H9 (cell line): ENCODE results near the gene DAZAP1. TPM values are rescaled to one million over a fixed set of nuclear protein-coding genes. Genes with fewer than 3 reads are reported as not detected.

ENCODE experiments used
- DNase-seq: peaks from one replicate; pipeline ENCODE4 v3.0.0-alpha.2; 2017
- H2AFZ ChIP-seq: one replicate; pipeline ENCODE4 v1.6.1; 2013; ENCODE audit warnings: mild to moderate bottlenecking, low read length, control low read depth, moderate library complexity
- H2AK5ac ChIP-seq: 2 replicates; pipeline ENCODE4 v1.6.1; 2013; ENCODE audit warnings: low read length, control low read depth, mixed read lengths; ENCODE audit not compliant: insufficient read length
- H2BK120ac ChIP-seq: one replicate; pipeline ENCODE4 v1.6.1; 2013; ENCODE audit warnings: low read depth, mild to moderate bottlenecking, low read length, control low read depth, inconsistent platforms; ENCODE audit not compliant: poor library complexity, severe bottlenecking
- H2BK12ac ChIP-seq: 2 replicates; pipeline ENCODE4 v1.6.1; 2013; ENCODE audit warnings: low read length, control low read depth, mixed read lengths, low read depth; ENCODE audit not compliant: insufficient read length
- H2BK15ac ChIP-seq: 2 replicates; pipeline ENCODE4 v1.6.1; 2013; ENCODE audit warnings: low read depth, low read length, control low read depth
- H2BK20ac ChIP-seq: one replicate; pipeline ENCODE4 v1.6.1; 2013; ENCODE audit warnings: low read depth, mild to moderate bottlenecking, low read length, control low read depth, inconsistent platforms; ENCODE audit not compliant: poor library complexity, severe bottlenecking
- H2BK5ac ChIP-seq: 2 replicates; pipeline ENCODE4 v1.6.1; 2013; ENCODE audit warnings: low read length, control low read depth, mixed read lengths; ENCODE audit not compliant: insufficient read length
- H3K14ac ChIP-seq: 2 replicates; pipeline ENCODE4 v1.6.1; 2013; ENCODE audit warnings: low read length, control low read depth; ENCODE audit not compliant: insufficient read depth
- H3K18ac ChIP-seq: 2 replicates; pipeline ENCODE4 v1.6.1; 2013; ENCODE audit warnings: low read depth, mild to moderate bottlenecking, mixed read lengths, low read length, control low read depth; ENCODE audit not compliant: insufficient read length
- H3K23ac ChIP-seq: 2 replicates; pipeline ENCODE4 v1.6.1; 2013; ENCODE audit warnings: low read length, control low read depth, mixed read lengths, low read depth; ENCODE audit not compliant: insufficient read length
- H3K23me2 ChIP-seq: 2 replicates; pipeline ENCODE4 v1.6.1; 2013; ENCODE audit warnings: low read depth, mild to moderate bottlenecking, mixed read lengths, low read length, control low read depth; ENCODE audit not compliant: insufficient read length, poor library complexity, severe bottlenecking
- H3K27ac ChIP-seq: 2 replicates; pipeline ENCODE4 v1.5.1; 2013; ENCODE audit warnings: low read length, control low read depth, mixed read lengths, low read depth; ENCODE audit not compliant: insufficient read length
- H3K27me3 ChIP-seq: 2 replicates; pipeline ENCODE4 v1.6.1; 2013; ENCODE audit warnings: low read length, control low read depth, inconsistent platforms; ENCODE audit not compliant: insufficient read depth
- H3K4ac ChIP-seq: 2 replicates; pipeline ENCODE4 v1.6.1; 2013; ENCODE audit warnings: low read depth, mild to moderate bottlenecking, control low read depth, inconsistent platforms, low read length, moderate library complexity
- H3K4me1 ChIP-seq: 2 replicates; pipeline ENCODE4 v1.6.1; 2013; ENCODE audit warnings: low read length, control low read depth, inconsistent platforms; ENCODE audit not compliant: insufficient read depth
- H3K4me2 ChIP-seq: 2 replicates; pipeline ENCODE4 v1.6.1; 2013; ENCODE audit warnings: low read length, control low read depth, mixed read lengths; ENCODE audit not compliant: insufficient read length, insufficient read depth
- H3K56ac ChIP-seq: 2 replicates; pipeline ENCODE4 v1.6.1; 2013; ENCODE audit warnings: low read depth, mild to moderate bottlenecking, mixed read lengths, low read length, control low read depth; ENCODE audit not compliant: insufficient read length
- H3K79me1 ChIP-seq: 2 replicates; pipeline ENCODE4 v1.6.1; 2013; ENCODE audit warnings: low read depth, mild to moderate bottlenecking, moderate library complexity, low read length, control low read depth, inconsistent platforms; ENCODE audit not compliant: insufficient read depth, poor library complexity, severe bottlenecking
- H3K79me2 ChIP-seq: 2 replicates; pipeline ENCODE4 v1.6.1; 2013; ENCODE audit warnings: low read length, control low read depth, inconsistent platforms; ENCODE audit not compliant: insufficient read depth
- H3K9ac ChIP-seq: 2 replicates; pipeline ENCODE4 v1.6.1; 2013; ENCODE audit warnings: low read length, control low read depth, mixed read lengths; ENCODE audit not compliant: insufficient read length; ENCODE audit errors: extremely low read depth
- H3K9me3 ChIP-seq: one replicate; pipeline ENCODE4 v1.6.1; 2013; ENCODE audit warnings: low read depth, low read length, inconsistent platforms; ENCODE audit not compliant: control insufficient read depth
- H3T11ph ChIP-seq: one replicate; pipeline ENCODE4 v1.6.1; 2013; ENCODE audit warnings: mild to moderate bottlenecking, low read length, control low read depth, inconsistent platforms
- H4K20me1 ChIP-seq: one replicate; pipeline ENCODE4 v1.6.1; 2013; ENCODE audit not compliant: control insufficient read depth, insufficient read length, insufficient read depth
- H4K5ac ChIP-seq: 2 replicates; pipeline ENCODE4 v1.6.1; 2013; ENCODE audit warnings: low read depth, mild to moderate bottlenecking, mixed read lengths, low read length, control low read depth; ENCODE audit not compliant: insufficient read length
- H4K8ac ChIP-seq: replicated peaks from 2 replicates; pipeline ENCODE4 v1.6.1; 2013; ENCODE audit warnings: low read length, control low read depth, mixed read lengths, low read depth; ENCODE audit not compliant: insufficient read length
- H4K91ac ChIP-seq: 2 replicates; pipeline ENCODE4 v1.6.1; 2013; ENCODE audit warnings: low read depth, mild to moderate bottlenecking, moderate library complexity, mixed read lengths, low read length, control low read depth; ENCODE audit not compliant: insufficient read length
- H3K27ac Mint-ChIP-seq, 3 experiments: 2 replicates in 2 of 3; 3 replicates in 1 of 3; pipeline ENCODE4 v1.8.0; 2020 to 2021; ENCODE audit warnings: mixed read lengths in 3 of 3, mild to moderate bottlenecking in 1 of 3, moderate library complexity in 1 of 3
- H3K27me3 Mint-ChIP-seq: 2 replicates; pipeline ENCODE4 v1.8.0; 2021; ENCODE audit warnings: low read depth, mild to moderate bottlenecking, moderate library complexity, mixed read lengths
- H3K36me3 Mint-ChIP-seq, 3 experiments: 2 replicates in 2 of 3; 3 replicates in 1 of 3; pipeline ENCODE4 v1.8.0; 2020 to 2021; ENCODE audit warnings: low read depth in 3 of 3, mixed read lengths in 3 of 3; ENCODE audit not compliant: insufficient read depth in 1 of 3
- H3K4me1 Mint-ChIP-seq, 2 experiments: 2 replicates each; pipeline ENCODE4 v1.8.0; 2020; ENCODE audit warnings: mixed read lengths in 2 of 2
- H3K4me3 Mint-ChIP-seq, 2 experiments: 2 replicates in 1 of 2; 3 replicates in 1 of 2; pipeline ENCODE4 v1.8.0; 2020 to 2021; ENCODE audit warnings: mild to moderate bottlenecking in 2 of 2, mixed read lengths in 2 of 2, moderate library complexity in 1 of 2
- H3K9me3 Mint-ChIP-seq, 2 experiments: 2 replicates in 1 of 2; 3 replicates in 1 of 2; pipeline ENCODE4 v1.8.0; 2020; ENCODE audit warnings: mild to moderate bottlenecking in 2 of 2, mixed read lengths in 2 of 2, moderate library complexity in 1 of 2
- CTCF ChIP-seq: fragments of 200-600 bp; sonication (generic); conservative IDR thresholded peaks from 3 replicates; pipeline ENCODE4 v1.8.0; 2021; ENCODE audit warnings: antibody characterized with exemption, mild to moderate bottlenecking
- WGBS: extraction: QIAGEN DNeasy Blood & Tissue Kit; methylation state at CpG from one replicate; pipeline ENCODE4 v1.1.7; 2013; ENCODE audit warnings: missing lambda C conversion rate, low lambda C conversion rate, mixed read lengths; ENCODE audit not compliant: insufficient read length; ENCODE audit errors: extremely low coverage; 5-methylcytosine and 5-hydroxymethylcytosine counted together
- total RNA-seq: library from RNA; stranded (reverse); gene quantifications from 2 replicates; pipeline ENCODE4 v1.2.1, GENCODE V29; 2021

DAZAP1 gene
- total RNA-seq, 1 experiment from 2014 or later = 265 TPM

GRCh38 chr19:1392939-1393530 is 14.4 kb upstream of the DAZAP1 start:
- Histone ChIP-seq H3K4me1 (no peaks in the 10 kb centered on the region), H3K4ac (no peak overlapping the region), H3K9ac (no peak overlapping the region), H3K27ac (no peak overlapping the region), H4K91ac (no peak overlapping the region), H3K14ac (no peak overlapping the region), H3K4me2 (no peak overlapping the region), H2AFZ (no peak overlapping the region), H3K18ac (no peak overlapping the region), H2BK12ac (no peak overlapping the region), H2BK20ac (no peak overlapping the region), H2AK5ac (no peak overlapping the region), H2BK5ac (no peak overlapping the region), H3K79me2 (no peaks in the 10 kb centered on the region), H4K20me1 (no peaks in the 10 kb centered on the region), H4K8ac (no peak overlapping the region), H3K79me1 (no peaks in the 10 kb centered on the region), H3K56ac (no peak overlapping the region), H2BK15ac (no peak overlapping the region), H2BK120ac (no peak overlapping the region), H3K27me3 (no peaks in the 10 kb centered on the region), H4K5ac (no peak overlapping the region), H3K9me3 (no peaks in the 10 kb centered on the region), H3K23me2 (no peaks in the 10 kb centered on the region), H3K23ac (no peak overlapping the region), H3T11ph (no peak overlapping the region)
- no peak for TF ChIP-seq CTCF
- H3K36me3 Mint-ChIP-seq = peaks cover 17 to 43% (median 38%) of the 10 kb centered on the region in 3 experiments; a peak in 6 of 7 replicates
- no CpG with 5 or more reads among the region's 37 CpGs for WGBS
- no peak for DNase-seq
- no peak overlapping the region for H3K27ac Mint-ChIP-seq
- H3K4me1 Mint-ChIP-seq = peaks cover 0 to 6% of the 10 kb centered on the region in 2 experiments; a peak in 2 of 4 replicates
- H3K4me3 Mint-ChIP-seq = no peak overlapping the region
- H3K27me3 Mint-ChIP-seq = no peaks in the 10 kb centered on the region
- no peaks in the 10 kb centered on the region for H3K9me3 Mint-ChIP-seq
